Raji (cell line): Measurements from ENCODE around the gene LY6G6C.

Experiments used
- POLR2A ChIP-seq: IDR thresholded peaks from 2 replicates; pipeline ENCODE4 v1.6.1; 2011; ENCODE audit warnings: low read depth, low read length, control low read depth; ENCODE audit not compliant: insufficient read depth

Gene LY6G6C

GRCh38 chr6:31721351-31722020, at the start of gene LY6G6C:
Gene LY6G6C, minus strand, starts transcription at chr6:31721746. Its CDS starts 67 bp downstream, at chr6:31721679.
- no peak for TF ChIP-seq POLR2A

- no peak for TF ChIP-seq POLR2A
Observed at GRCh38 chr6:31770860-31771259, 49.3 kb upstream of the LY6G6C start.

- no peak for TF ChIP-seq POLR2A
Observed at GRCh38 chr6:31769684-31770371, 48.3 kb upstream of the LY6G6C start.

- no peak for TF ChIP-seq POLR2A
Observed at GRCh38 chr6:31768363-31769257, 47.1 kb upstream of the LY6G6C start.

- no peak for TF ChIP-seq POLR2A
Observed at GRCh38 chr6:31767096-31767645, 45.6 kb upstream of the LY6G6C start.

- TF ChIP-seq POLR2A, result no peak
Observed at GRCh38 chr6:31765910-31766794, 44.6 kb upstream of the LY6G6C start.

GRCh38 chr6:31765559-31765909, 44.0 kb upstream of the LY6G6C start:
- TF ChIP-seq POLR2A, result no peak

GRCh38 chr6:31764198-31764597, 42.7 kb upstream of the LY6G6C start:
- no peak for TF ChIP-seq POLR2A

- no peak for TF ChIP-seq POLR2A
Observed at GRCh38 chr6:31763619-31763940, 42.0 kb upstream of the LY6G6C start.

- no peak for TF ChIP-seq POLR2A
Observed at GRCh38 chr6:31762878-31763618, 41.5 kb upstream of the LY6G6C start.

GRCh38 chr6:31762356-31762755, 40.8 kb upstream of the LY6G6C start, which contains the start of gene SAPCD1:
Gene SAPCD1, plus strand, starts transcription at chr6:31762656. Its CDS starts 399 bp downstream, at chr6:31763055.
- no peak for TF ChIP-seq POLR2A

- TF ChIP-seq POLR2A, result no peak
Observed at GRCh38 chr6:31761343-31761742, 39.8 kb upstream of the LY6G6C start.

GRCh38 chr6:31760790-31761189, 39.2 kb upstream of the LY6G6C start:
- no peak for TF ChIP-seq POLR2A

GRCh38 chr6:31758281-31758680, 36.7 kb upstream of the LY6G6C start:
- TF ChIP-seq POLR2A, result no peak
